Measurements from ENCODE around the gene MCMBP.

MCMBP gene

GRCh38 chr10:119827430-119827829 lies 45.2 kb downstream of the MCMBP start:
- no peaks in the 10 kb centered on the region for H3K4me1 ChIP-seq (ENCODE audit: control insufficient read depth, insufficient read depth, low read length)
- CTCF ChIA-PET = interaction anchor here (2.0 to 2.7 kb wide), 2 partner anchors 76 to 140 kb away, joined by 6 to 11 read pairs; no protein-coding TSS in a partner anchor
- H3K36me3 ChIP-seq (ENCODE audit: control insufficient read depth in 2 of 2, insufficient read depth in 1 of 2, low read length in 2 of 2) = peaks cover 29 to 80% of the 10 kb centered on the region in 2 experiments
- POLR2A ChIA-PET = no interaction called here
- no peak overlapping the region for H3K4me3 ChIP-seq (ENCODE audit: low read depth, low read length)
- no peak overlapping the region for H3K27ac ChIP-seq (ENCODE audit: extremely low read depth, low read depth, low read length)
- TF ChIP-seq ZNF366 (tag by site-specific recombination; conservative IDR thresholded peaks at IDR 0.05) = no peak
- TF ChIP-seq ZNF155 (tag by site-specific recombination; IDR thresholded peaks at IDR 0.05) = no peak
- no peak for TF ChIP-seq SALL2 (tag by site-specific recombination; IDR thresholded peaks at IDR 0.05; ENCODE audit: borderline replicate concordance)
- H3K9me3 ChIP-seq (ENCODE audit: control insufficient read depth, insufficient read depth, low read depth, low read length) = no peaks in the 10 kb centered on the region

- CTCF ChIA-PET = interaction anchor here (2.7 kb wide), 1 partner anchor 140 kb away, joined by 6 read pairs; no protein-coding TSS in a partner anchor
- peaks cover 29 to 73% of the 10 kb centered on the region in 2 experiments for H3K36me3 ChIP-seq (ENCODE audit: control insufficient read depth in 2 of 2, insufficient read depth in 1 of 2, low read length in 2 of 2)
- peak; percentile 71 for TF ChIP-seq PRDM1 (tag by site-specific recombination; IDR thresholded peaks at IDR 0.05)
- TF ChIP-seq, protein P1, sequence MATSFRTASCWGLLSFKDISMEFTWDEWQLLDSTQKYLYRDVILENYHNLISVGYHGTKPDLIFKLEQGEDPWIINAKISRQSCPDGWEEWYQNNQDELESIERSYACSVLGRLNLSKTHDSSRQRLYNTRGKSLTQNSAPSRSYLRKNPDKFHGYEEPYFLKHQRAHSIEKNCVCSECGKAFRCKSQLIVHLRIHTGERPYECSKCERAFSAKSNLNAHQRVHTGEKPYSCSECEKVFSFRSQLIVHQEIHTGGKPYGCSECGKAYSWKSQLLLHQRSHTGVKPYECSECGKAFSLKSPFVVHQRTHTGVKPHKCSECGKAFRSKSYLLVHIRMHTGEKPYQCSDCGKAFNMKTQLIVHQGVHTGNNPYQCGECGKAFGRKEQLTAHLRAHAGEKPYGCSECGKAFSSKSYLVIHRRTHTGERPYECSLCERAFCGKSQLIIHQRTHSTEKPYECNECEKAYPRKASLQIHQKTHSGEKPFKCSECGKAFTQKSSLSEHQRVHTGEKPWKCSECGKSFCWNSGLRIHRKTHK (tag by site-specific recombination; IDR thresholded peaks at IDR 0.05) = no peak
- H3K4me3 ChIP-seq (ENCODE audit: low read depth, low read length) = no peak overlapping the region
- POLR2A ChIA-PET = no interaction called here
- no peaks in the 10 kb centered on the region for H3K9me3 ChIP-seq (ENCODE audit: control insufficient read depth, insufficient read depth, low read depth, low read length)
- H3K4me1 ChIP-seq (ENCODE audit: control insufficient read depth, insufficient read depth, low read length) = no peaks in the 10 kb centered on the region
- H3K27ac ChIP-seq (ENCODE audit: extremely low read depth, low read depth, low read length) = no peak overlapping the region
Measured at GRCh38 chr10:119826771-119827170, 45.9 kb downstream of the MCMBP start.

DNA sequence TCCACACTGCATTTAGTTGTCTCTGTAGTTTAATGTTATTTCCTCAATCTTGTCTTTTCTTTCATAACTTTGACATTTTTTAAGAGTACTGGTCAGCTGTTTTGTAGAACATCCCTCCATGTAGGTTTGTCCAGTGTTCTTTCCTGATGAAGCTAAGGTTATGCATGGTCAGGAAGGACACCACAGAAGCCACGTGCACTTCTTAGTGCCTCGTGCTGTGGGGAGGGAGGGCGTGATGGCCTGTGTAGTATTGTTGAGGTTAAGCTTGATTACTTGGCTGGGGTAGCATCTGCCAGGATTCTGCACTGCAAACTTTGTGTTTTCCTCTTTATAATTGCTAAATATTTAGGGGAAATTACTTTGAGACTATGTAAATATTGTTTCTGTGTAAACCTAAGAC lies 48.3 kb downstream of the MCMBP start:
- ChIA-PET POLR2A (no interaction called here), CTCF (no interaction called here)
- 0 out of 2 replicates have a peak, but pooled peaks cover 2% of the 10 kb centered on the region for H3K4me1 ChIP-seq (ENCODE audit: control insufficient read depth, insufficient read depth, low read length)
- peaks cover 7 to 49% of the 10 kb centered on the region in 2 experiments for H3K36me3 ChIP-seq (ENCODE audit: control insufficient read depth in 2 of 2, insufficient read depth in 1 of 2, low read length in 2 of 2)
- no peak overlapping the region for H3K27ac ChIP-seq (ENCODE audit: extremely low read depth, low read depth, low read length)
- TF ChIP-seq, protein P2, sequence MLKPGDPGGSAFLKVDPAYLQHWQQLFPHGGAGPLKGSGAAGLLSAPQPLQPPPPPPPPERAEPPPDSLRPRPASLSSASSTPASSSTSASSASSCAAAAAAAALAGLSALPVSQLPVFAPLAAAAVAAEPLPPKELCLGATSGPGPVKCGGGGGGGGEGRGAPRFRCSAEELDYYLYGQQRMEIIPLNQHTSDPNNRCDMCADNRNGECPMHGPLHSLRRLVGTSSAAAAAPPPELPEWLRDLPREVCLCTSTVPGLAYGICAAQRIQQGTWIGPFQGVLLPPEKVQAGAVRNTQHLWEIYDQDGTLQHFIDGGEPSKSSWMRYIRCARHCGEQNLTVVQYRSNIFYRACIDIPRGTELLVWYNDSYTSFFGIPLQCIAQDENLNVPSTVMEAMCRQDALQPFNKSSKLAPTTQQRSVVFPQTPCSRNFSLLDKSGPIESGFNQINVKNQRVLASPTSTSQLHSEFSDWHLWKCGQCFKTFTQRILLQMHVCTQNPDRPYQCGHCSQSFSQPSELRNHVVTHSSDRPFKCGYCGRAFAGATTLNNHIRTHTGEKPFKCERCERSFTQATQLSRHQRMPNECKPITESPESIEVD (tag by site-specific recombination; IDR thresholded peaks at IDR 0.05) = no peak
- no peak for TF ChIP-seq ZNF837 (tag by site-specific recombination; IDR thresholded peaks at IDR 0.05)
- TF ChIP-seq, protein P3, sequence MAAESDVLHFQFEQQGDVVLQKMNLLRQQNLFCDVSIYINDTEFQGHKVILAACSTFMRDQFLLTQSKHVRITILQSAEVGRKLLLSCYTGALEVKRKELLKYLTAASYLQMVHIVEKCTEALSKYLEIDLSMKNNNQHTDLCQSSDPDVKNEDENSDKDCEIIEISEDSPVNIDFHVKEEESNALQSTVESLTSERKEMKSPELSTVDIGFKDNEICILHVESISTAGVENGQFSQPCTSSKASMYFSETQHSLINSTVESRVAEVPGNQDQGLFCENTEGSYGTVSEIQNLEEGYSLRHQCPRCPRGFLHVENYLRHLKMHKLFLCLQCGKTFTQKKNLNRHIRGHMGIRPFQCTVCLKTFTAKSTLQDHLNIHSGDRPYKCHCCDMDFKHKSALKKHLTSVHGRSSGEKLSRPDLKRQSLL (tag by site-specific recombination; IDR thresholded peaks at IDR 0.05) = no peak
- no peak for TF ChIP-seq ZNF785 (tag by site-specific recombination; IDR thresholded peaks at IDR 0.05)
- no peak for TF ChIP-seq KLF17 (tag by site-specific recombination; IDR thresholded peaks at IDR 0.05)
- no peak for TF ChIP-seq ZNF146 (tag by site-specific recombination; IDR thresholded peaks at IDR 0.05)
- TF ChIP-seq ZNF701 (tag by site-specific recombination; IDR thresholded peaks at IDR 0.05) = no peak
- TF ChIP-seq GLIS2 (tag by site-specific recombination; IDR thresholded peaks at IDR 0.05) = no peak
- no peak for TF ChIP-seq ZNF335 (tag by site-specific recombination; conservative IDR thresholded peaks at IDR 0.05)
- no peak for TF ChIP-seq ZNF223 (tag by site-specific recombination; IDR thresholded peaks at IDR 0.05)
- TF ChIP-seq, protein P4, sequence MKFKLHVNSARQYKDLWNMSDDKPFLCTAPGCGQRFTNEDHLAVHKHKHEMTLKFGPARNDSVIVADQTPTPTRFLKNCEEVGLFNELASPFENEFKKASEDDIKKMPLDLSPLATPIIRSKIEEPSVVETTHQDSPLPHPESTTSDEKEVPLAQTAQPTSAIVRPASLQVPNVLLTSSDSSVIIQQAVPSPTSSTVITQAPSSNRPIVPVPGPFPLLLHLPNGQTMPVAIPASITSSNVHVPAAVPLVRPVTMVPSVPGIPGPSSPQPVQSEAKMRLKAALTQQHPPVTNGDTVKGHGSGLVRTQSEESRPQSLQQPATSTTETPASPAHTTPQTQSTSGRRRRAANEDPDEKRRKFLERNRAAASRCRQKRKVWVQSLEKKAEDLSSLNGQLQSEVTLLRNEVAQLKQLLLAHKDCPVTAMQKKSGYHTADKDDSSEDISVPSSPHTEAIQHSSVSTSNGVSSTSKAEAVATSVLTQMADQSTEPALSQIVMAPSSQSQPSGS (tag by site-specific recombination; IDR thresholded peaks at IDR 0.05; ENCODE audit: low read depth) = no peak
- TF ChIP-seq ZNF747 (tag by site-specific recombination; IDR thresholded peaks at IDR 0.05) = no peak
- no peak for TF ChIP-seq ZNF561 (tag by site-specific recombination; IDR thresholded peaks at IDR 0.05; ENCODE audit: borderline replicate concordance)
- no peak overlapping the region for H3K4me3 ChIP-seq (ENCODE audit: low read depth, low read length)
- no peaks in the 10 kb centered on the region for H3K9me3 ChIP-seq (ENCODE audit: control insufficient read depth, insufficient read depth, low read depth, low read length)

Data from HEK293 (cell line).